ENCODE measurements around the gene GIT2. TPM values are rescaled to one million over a fixed set of nuclear protein-coding genes. Genes with fewer than 3 reads are reported as not detected.

GIT2 gene
- total and polyA plus RNA-seq, 10 of the 15 experiments (the other 5 are each of a cell fraction or from before 2014, with no cell fraction given) = 9.1 to 49.9 (median 43.9) TPM

DNA sequence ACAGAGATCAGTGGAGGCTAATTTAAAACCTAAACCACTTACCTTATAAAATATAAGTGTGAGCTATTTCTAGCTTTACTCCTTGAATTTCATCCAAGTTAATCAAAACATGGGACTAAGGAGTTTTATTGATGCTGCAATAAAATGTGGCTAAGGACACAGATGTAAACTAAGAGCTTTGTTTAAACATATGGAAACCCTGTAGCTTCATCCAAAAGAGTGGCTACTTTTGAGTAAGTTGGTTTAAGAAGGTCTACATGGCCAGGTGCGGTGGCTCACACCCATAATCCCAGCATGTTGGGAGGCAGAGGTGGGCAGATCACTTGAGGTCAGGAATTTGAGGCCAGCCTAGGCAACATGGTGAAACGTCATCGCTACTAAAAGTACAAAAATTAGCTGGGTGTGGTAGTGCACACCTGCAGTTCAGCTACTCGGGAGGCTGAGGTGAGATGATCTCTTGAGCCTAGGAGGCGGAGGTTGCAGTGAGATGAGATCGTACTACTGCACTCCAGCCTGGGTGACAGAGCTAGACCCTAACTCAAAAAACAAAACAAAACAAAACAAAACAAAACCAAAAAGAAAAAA, 55.7 kb downstream of the GIT2 start:
- CTCF ChIA-PET = interaction anchor here (0.9 kb wide), 1 partner anchor 95 kb away, joined by 5 read pairs; no protein-coding TSS in a partner anchor
- no peak for DNase-seq (ENCODE audit: low read depth, low spot score)
- ATAC-seq = no peak
- WGBS (ENCODE audit: insufficient coverage, insufficient replicate concordance, low lambda C conversion rate, missing lambda C conversion rate) = 98% methylated on average over 6 of the region's 6 CpGs
- intact Hi-C loops (cut with micrococcal nuclease; ENCODE audit: unreplicated experiment) = no loop called here
- POLR2A ChIA-PET = interaction anchor here (0.6 to 0.7 kb wide), 2 partner anchors 48 to 56 kb away, joined by 6 to 7 read pairs; partner anchors contain the start of gene GIT2
- SMC1A ChIA-PET (ENCODE audit: uncharacterized antibody, unreplicated experiment) = interaction anchor here (1.0 kb wide), 1 partner anchor 11 kb away, joined by 3 read pairs; no protein-coding TSS in a partner anchor
- TF ChIP-seq, protein P1, sequence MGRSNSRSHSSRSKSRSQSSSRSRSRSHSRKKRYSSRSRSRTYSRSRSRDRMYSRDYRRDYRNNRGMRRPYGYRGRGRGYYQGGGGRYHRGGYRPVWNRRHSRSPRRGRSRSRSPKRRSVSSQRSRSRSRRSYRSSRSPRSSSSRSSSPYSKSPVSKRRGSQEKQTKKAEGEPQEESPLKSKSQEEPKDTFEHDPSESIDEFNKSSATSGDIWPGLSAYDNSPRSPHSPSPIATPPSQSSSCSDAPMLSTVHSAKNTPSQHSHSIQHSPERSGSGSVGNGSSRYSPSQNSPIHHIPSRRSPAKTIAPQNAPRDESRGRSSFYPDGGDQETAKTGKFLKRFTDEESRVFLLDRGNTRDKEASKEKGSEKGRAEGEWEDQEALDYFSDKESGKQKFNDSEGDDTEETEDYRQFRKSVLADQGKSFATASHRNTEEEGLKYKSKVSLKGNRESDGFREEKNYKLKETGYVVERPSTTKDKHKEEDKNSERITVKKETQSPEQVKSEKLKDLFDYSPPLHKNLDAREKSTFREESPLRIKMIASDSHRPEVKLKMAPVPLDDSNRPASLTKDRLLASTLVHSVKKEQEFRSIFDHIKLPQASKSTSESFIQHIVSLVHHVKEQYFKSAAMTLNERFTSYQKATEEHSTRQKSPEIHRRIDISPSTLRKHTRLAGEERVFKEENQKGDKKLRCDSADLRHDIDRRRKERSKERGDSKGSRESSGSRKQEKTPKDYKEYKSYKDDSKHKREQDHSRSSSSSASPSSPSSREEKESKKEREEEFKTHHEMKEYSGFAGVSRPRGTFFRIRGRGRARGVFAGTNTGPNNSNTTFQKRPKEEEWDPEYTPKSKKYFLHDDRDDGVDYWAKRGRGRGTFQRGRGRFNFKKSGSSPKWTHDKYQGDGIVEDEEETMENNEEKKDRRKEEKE (IDR thresholded peaks at IDR 0.05) = no peak
- TF ChIP-seq E2F8 (IDR thresholded peaks at IDR 0.05; ENCODE audit: low read depth, partially characterized antibody) = no peak
- TF ChIP-seq NR2C1 (IDR thresholded peaks at IDR 0.05) = no peak
- TF ChIP-seq HDAC6 (IDR thresholded peaks at IDR 0.05; ENCODE audit: unreplicated experiment) = no peak
- no peak for TF ChIP-seq RFX5 (IDR thresholded peaks at IDR 0.05; ENCODE audit: low read depth, low read length)
- TF ChIP-seq NRF1 (conservative IDR thresholded peaks at IDR 0.05; ENCODE audit: low read depth, low read length) = no peak
- TF ChIP-seq, protein P2, sequence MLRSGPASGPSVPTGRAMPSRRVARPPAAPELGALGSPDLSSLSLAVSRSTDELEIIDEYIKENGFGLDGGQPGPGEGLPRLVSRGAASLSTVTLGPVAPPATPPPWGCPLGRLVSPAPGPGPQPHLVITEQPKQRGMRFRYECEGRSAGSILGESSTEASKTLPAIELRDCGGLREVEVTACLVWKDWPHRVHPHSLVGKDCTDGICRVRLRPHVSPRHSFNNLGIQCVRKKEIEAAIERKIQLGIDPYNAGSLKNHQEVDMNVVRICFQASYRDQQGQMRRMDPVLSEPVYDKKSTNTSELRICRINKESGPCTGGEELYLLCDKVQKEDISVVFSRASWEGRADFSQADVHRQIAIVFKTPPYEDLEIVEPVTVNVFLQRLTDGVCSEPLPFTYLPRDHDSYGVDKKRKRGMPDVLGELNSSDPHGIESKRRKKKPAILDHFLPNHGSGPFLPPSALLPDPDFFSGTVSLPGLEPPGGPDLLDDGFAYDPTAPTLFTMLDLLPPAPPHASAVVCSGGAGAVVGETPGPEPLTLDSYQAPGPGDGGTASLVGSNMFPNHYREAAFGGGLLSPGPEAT (IDR thresholded peaks at IDR 0.05; ENCODE audit: low read depth) = no peak
- no peak for TF ChIP-seq PAX5 (IDR thresholded peaks at IDR 0.05; ENCODE audit: borderline replicate concordance, low read depth, low read length)
- no peak for TF ChIP-seq NR2C2 (IDR thresholded peaks at IDR 0.05; ENCODE audit: borderline replicate concordance, control insufficient read depth, insufficient read length, low read depth)
- TF ChIP-seq PAX8 (IDR thresholded peaks at IDR 0.05) = no peak
- no peak for TF ChIP-seq KDM1A (IDR thresholded peaks at IDR 0.05; ENCODE audit: borderline replicate concordance)
- TF ChIP-seq, protein P3, sequence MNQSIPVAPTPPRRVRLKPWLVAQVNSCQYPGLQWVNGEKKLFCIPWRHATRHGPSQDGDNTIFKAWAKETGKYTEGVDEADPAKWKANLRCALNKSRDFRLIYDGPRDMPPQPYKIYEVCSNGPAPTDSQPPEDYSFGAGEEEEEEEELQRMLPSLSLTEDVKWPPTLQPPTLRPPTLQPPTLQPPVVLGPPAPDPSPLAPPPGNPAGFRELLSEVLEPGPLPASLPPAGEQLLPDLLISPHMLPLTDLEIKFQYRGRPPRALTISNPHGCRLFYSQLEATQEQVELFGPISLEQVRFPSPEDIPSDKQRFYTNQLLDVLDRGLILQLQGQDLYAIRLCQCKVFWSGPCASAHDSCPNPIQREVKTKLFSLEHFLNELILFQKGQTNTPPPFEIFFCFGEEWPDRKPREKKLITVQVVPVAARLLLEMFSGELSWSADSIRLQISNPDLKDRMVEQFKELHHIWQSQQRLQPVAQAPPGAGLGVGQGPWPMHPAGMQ (IDR thresholded peaks at IDR 0.05; ENCODE audit: borderline replicate concordance) = no peak
- no peak for TF ChIP-seq SIX5 (IDR thresholded peaks at IDR 0.05; ENCODE audit: low read depth, low read length, severe bottlenecking)
- H4K20me1 ChIP-seq (ENCODE audit: control insufficient read depth, insufficient read depth) = no peaks in the 10 kb centered on the region
- H3K9me3 ChIP-seq (replicated peaks; ENCODE audit: control insufficient read depth, insufficient read depth, low read length) = no peaks in the 10 kb centered on the region
- no peak overlapping the region for H2AFZ ChIP-seq (ENCODE audit: control insufficient read depth, low read depth, low read length)
- H3K27ac ChIP-seq (ENCODE audit: control insufficient read depth, insufficient read depth) = no peak overlapping the region
- H3K4me2 ChIP-seq (ENCODE audit: control insufficient read depth, insufficient read depth) = no peak overlapping the region
- no peak overlapping the region for H3K9ac ChIP-seq (ENCODE audit: control insufficient read depth, insufficient read depth, low read length)
- in situ Hi-C loops (cut with MboI) = no loop called here
- H3K4me3 ChIP-seq = no peak overlapping the region
- no peaks in the 10 kb centered on the region for H3K79me2 ChIP-seq (ENCODE audit: control insufficient read depth, insufficient read depth, low read length)
- BruUV-seq (replicated peaks) = no TSS peak
- peaks cover 4 to 24% of the 10 kb centered on the region in 2 experiments for H3K36me3 ChIP-seq (ENCODE audit: control insufficient read depth in 2 of 2, insufficient read depth in 2 of 2, low read length in 1 of 2)
- H3K4me1 ChIP-seq (ENCODE audit: control insufficient read depth, insufficient read depth, low read length) = no peaks in the 10 kb centered on the region
- RAD21 ChIA-PET (ENCODE audit: unreplicated experiment) = interaction anchor here (0.8 kb wide), 1 partner anchor 87 kb away, joined by 3 read pairs; no protein-coding TSS in a partner anchor
- H3K27me3 ChIP-seq (replicated peaks in 1 of 2; ENCODE audit: control insufficient read depth in 2 of 2, insufficient read depth in 2 of 2, low read length in 1 of 2) = no peaks in the 10 kb centered on the region
- FAIRE-seq = no peak
